ENCODE data around the gene PRICKLE4.

GRCh38 chr6:41811095-41811494 lies 30.5 kb downstream of the PRICKLE4 start:
- TF ChIP-seq, protein P1, sequence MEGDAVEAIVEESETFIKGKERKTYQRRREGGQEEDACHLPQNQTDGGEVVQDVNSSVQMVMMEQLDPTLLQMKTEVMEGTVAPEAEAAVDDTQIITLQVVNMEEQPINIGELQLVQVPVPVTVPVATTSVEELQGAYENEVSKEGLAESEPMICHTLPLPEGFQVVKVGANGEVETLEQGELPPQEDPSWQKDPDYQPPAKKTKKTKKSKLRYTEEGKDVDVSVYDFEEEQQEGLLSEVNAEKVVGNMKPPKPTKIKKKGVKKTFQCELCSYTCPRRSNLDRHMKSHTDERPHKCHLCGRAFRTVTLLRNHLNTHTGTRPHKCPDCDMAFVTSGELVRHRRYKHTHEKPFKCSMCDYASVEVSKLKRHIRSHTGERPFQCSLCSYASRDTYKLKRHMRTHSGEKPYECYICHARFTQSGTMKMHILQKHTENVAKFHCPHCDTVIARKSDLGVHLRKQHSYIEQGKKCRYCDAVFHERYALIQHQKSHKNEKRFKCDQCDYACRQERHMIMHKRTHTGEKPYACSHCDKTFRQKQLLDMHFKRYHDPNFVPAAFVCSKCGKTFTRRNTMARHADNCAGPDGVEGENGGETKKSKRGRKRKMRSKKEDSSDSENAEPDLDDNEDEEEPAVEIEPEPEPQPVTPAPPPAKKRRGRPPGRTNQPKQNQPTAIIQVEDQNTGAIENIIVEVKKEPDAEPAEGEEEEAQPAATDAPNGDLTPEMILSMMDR (conservative IDR thresholded peaks at IDR 0.05; ENCODE audit: low read length): no peak
- TF ChIP-seq EZH2phosphoT487 (IDR thresholded peaks at IDR 0.05; ENCODE audit: borderline replicate concordance): no peak
